Measurements from ENCODE around the gene TMEM190. TPM values are rescaled to one million over a fixed set of nuclear protein-coding genes. Genes with fewer than 3 reads are reported as not detected.
"Not testable (repeated sequence)": the region's sequence is repeated elsewhere in the genome, so short reads cannot be mapped to it uniquely, and the experiment has no call there.

The TMEM190 gene
- total RNA-seq, 1 donor from 2014 or later = not detected

GRCh38 chr19:55418185-55418584, 41.6 kb downstream of the TMEM190 start:
- no peak for DNase-seq (ENCODE audit: extremely low spot score, unreplicated experiment)
- H3K4me1 Mint-ChIP-seq (ENCODE audit: unreplicated experiment) = no peaks in the 10 kb centered on the region
- H3K9me3 Mint-ChIP-seq (ENCODE audit: unreplicated experiment) = no peaks in the 10 kb centered on the region
- TF ChIP-seq CTCF (IDR thresholded peaks at IDR 0.05) = peak; percentile 84
- peaks cover 14% of the 10 kb centered on the region for H3K27me3 Mint-ChIP-seq (ENCODE audit: unreplicated experiment)
- H3K4me3 Mint-ChIP-seq (ENCODE audit: unreplicated experiment) = no peak overlapping the region
- no peak overlapping the region for H3K27ac Mint-ChIP-seq (ENCODE audit: unreplicated experiment)
- H3K36me3 Mint-ChIP-seq (ENCODE audit: unreplicated experiment) = no peaks in the 10 kb centered on the region

- H3K4me3 Mint-ChIP-seq (ENCODE audit: unreplicated experiment) = no peak overlapping the region
- H3K9me3 Mint-ChIP-seq (ENCODE audit: unreplicated experiment) = no peaks in the 10 kb centered on the region
- DNase-seq (ENCODE audit: extremely low spot score, unreplicated experiment) = no peak
- no peak for TF ChIP-seq CTCF (IDR thresholded peaks at IDR 0.05)
- peaks cover 19% of the 10 kb centered on the region for H3K27me3 Mint-ChIP-seq (ENCODE audit: unreplicated experiment)
- no peaks in the 10 kb centered on the region for H3K4me1 Mint-ChIP-seq (ENCODE audit: unreplicated experiment)
- H3K27ac Mint-ChIP-seq (ENCODE audit: unreplicated experiment) = no peak overlapping the region
- H3K36me3 Mint-ChIP-seq (ENCODE audit: unreplicated experiment) = no peaks in the 10 kb centered on the region
Observed at GRCh38 chr19:55419103-55419502, 42.5 kb downstream of the TMEM190 start.

GRCh38 chr19:55419624-55420236, 43.1 kb downstream of the TMEM190 start:
- Mint-ChIP-seq H3K4me3 (ENCODE audit: unreplicated experiment) (no peak overlapping the region), H3K27me3 (ENCODE audit: unreplicated experiment) (peaks cover 23% of the 10 kb centered on the region), H3K9me3 (ENCODE audit: unreplicated experiment) (no peaks in the 10 kb centered on the region), H3K36me3 (ENCODE audit: unreplicated experiment) (no peaks in the 10 kb centered on the region), H3K27ac (ENCODE audit: unreplicated experiment) (no peak overlapping the region), H3K4me1 (ENCODE audit: unreplicated experiment) (no peaks in the 10 kb centered on the region)
- no peak for DNase-seq (ENCODE audit: extremely low spot score, unreplicated experiment)
- no peak for TF ChIP-seq CTCF (IDR thresholded peaks at IDR 0.05)

- H3K9me3 Mint-ChIP-seq (ENCODE audit: unreplicated experiment); H3K36me3 Mint-ChIP-seq (ENCODE audit: unreplicated experiment); H3K4me3 Mint-ChIP-seq (ENCODE audit: unreplicated experiment); H3K27ac Mint-ChIP-seq (ENCODE audit: unreplicated experiment); DNase-seq (ENCODE audit: extremely low spot score, unreplicated experiment); H3K4me1 Mint-ChIP-seq (ENCODE audit: unreplicated experiment): not testable (repeated sequence)
- H3K27me3 Mint-ChIP-seq (ENCODE audit: unreplicated experiment) = peaks cover 34% of the 10 kb centered on the region
Observed at GRCh38 chr19:55421281-55421680, 44.7 kb downstream of the TMEM190 start.

- no peak overlapping the region for H3K4me3 Mint-ChIP-seq (ENCODE audit: unreplicated experiment)
- no peaks in the 10 kb centered on the region for H3K9me3 Mint-ChIP-seq (ENCODE audit: unreplicated experiment)
- no peaks in the 10 kb centered on the region for H3K36me3 Mint-ChIP-seq (ENCODE audit: unreplicated experiment)
- DNase-seq (ENCODE audit: extremely low spot score, unreplicated experiment) = no peak
- no peaks in the 10 kb centered on the region for H3K4me1 Mint-ChIP-seq (ENCODE audit: unreplicated experiment)
- H3K27me3 Mint-ChIP-seq (ENCODE audit: unreplicated experiment) = peaks cover 36% of the 10 kb centered on the region
- no peak overlapping the region for H3K27ac Mint-ChIP-seq (ENCODE audit: unreplicated experiment)
- no peak for TF ChIP-seq CTCF (IDR thresholded peaks at IDR 0.05)
Observed at GRCh38 chr19:55423225-55424005, 46.8 kb downstream of the TMEM190 start.
